HG02763 (cell line): ENCODE results near the gene ZNF141.
"Not testable (repeated sequence)": the region's sequence is repeated elsewhere in the genome, so short reads cannot be mapped to it uniquely, and the experiment has no call there.

Experiments
- ATAC-seq: cut with Tn5 transposase; IDR thresholded peaks from one replicate; pipeline ENCODE4 v1.9.1; 2021; ENCODE audit warnings: mild to moderate bottlenecking, moderate library complexity; ENCODE audit not compliant: unreplicated experiment

The ZNF141 gene

GRCh38 chr4:384311-385010 is 46.8 kb downstream of the ZNF141 start:
- ATAC-seq = no peak

GRCh38 chr4:385934-386707 is 48.5 kb downstream of the ZNF141 start:
- ATAC-seq = no peak

GRCh38 chr4:386708-387105 is 49.1 kb downstream of the ZNF141 start:
- no peak for ATAC-seq

GRCh38 chr4:404006-404405 is 66.4 kb downstream of the ZNF141 start:
- ATAC-seq = no peak

- not testable (repeated sequence) for ATAC-seq
Measured at GRCh38 chr4:408321-408720, 70.7 kb downstream of the ZNF141 start.

- ATAC-seq = no peak
Measured at GRCh38 chr4:422587-422986, 85.0 kb downstream of the ZNF141 start.
